Breast epithelium (tissue), 3 donors: ENCODE results near the gene SLC22A12.

Experiments used
- POLR2A ChIP-seq: fragments of 450-650 bp; IDR thresholded peaks from one replicate; pipeline ENCODE4 v1.6.1; 2016; ENCODE audit warnings: antibody characterized with exemption, mild to moderate bottlenecking, moderate library complexity
- POLR2AphosphoS5 ChIP-seq, 3 donors: sonication (generic); formaldehyde crosslinking; IDR thresholded peaks; one replicate each; pipeline ENCODE4 v1.6.1; 2017; ENCODE audit warnings: antibody characterized with exemption in 3 of 3
- TF ChIP-seq, protein P1 (sequence below), 3 donors: fragments of 450-650 bp; IDR thresholded peaks; one replicate each; pipeline ENCODE4 v1.5.1; 2016 to 2017; ENCODE audit warnings: antibody characterized with exemption in 3 of 3, mild to moderate bottlenecking in 3 of 3, moderate library complexity in 3 of 3

DNA sequence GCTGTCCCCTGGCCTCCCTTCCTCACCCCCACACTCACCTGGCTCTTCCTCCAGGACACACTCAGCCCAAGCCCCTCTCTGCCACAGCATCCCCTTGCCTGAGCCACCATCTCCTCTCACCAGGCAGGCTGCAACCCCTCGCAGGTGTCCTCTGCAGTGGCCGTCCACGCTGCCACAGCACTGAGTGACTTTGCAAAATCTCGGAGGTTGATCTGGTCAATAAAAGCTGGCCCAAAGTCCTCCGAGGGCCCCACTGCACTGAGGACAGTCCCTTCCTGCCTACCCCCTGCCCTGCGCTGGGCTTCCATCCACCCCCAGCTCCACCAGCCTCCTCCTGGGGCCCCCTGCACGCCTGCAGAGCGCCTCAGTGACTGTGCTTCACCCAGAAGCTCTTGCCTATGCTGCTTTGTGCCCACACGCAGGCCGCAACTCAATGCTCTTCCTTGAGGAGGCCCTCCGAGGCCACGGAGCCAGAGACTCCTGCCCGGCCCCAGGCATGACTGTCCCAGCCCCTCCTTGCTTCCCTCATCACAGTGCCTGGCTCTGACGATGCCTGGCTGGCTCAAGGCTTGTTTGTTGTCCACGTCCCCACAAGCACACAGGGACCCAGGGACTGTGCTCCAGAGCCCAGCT is 30.8 kb upstream of the SLC22A12 start:
- TF ChIP-seq POLR2A (no peak), POLR2AphosphoS5 (IDR thresholded peaks at IDR 0.05) (no peak)
- TF ChIP-seq, protein P1, sequence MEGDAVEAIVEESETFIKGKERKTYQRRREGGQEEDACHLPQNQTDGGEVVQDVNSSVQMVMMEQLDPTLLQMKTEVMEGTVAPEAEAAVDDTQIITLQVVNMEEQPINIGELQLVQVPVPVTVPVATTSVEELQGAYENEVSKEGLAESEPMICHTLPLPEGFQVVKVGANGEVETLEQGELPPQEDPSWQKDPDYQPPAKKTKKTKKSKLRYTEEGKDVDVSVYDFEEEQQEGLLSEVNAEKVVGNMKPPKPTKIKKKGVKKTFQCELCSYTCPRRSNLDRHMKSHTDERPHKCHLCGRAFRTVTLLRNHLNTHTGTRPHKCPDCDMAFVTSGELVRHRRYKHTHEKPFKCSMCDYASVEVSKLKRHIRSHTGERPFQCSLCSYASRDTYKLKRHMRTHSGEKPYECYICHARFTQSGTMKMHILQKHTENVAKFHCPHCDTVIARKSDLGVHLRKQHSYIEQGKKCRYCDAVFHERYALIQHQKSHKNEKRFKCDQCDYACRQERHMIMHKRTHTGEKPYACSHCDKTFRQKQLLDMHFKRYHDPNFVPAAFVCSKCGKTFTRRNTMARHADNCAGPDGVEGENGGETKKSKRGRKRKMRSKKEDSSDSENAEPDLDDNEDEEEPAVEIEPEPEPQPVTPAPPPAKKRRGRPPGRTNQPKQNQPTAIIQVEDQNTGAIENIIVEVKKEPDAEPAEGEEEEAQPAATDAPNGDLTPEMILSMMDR (IDR thresholded peaks at IDR 0.05): no peak
